HG03066 (cell line): ENCODE measurements around the gene SERPINH1.

ENCODE experiments used
- ATAC-seq: cut with Tn5 transposase; IDR thresholded peaks from one replicate; pipeline ENCODE4 v1.9.1; 2021; ENCODE audit warnings: low read depth; ENCODE audit not compliant: unreplicated experiment

SERPINH1 gene

DNA sequence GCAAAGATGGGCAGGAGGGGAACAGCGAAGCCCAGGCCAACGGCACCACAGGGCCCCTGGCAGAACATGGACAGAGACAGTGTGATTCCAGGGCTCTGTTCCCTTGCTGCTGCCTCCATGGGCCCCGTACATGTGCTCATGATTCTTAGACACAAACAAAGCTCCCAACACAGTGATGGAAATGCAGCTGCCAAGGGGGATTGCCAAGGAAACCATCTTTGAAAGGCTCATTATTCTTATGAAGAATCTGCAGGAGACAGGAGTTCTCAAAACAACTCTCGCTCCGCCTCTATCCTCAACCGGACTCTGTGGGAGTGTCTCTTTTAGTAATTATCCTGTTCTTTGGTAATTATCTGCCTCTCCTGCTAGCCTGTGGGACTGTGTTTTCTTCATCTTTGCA is 32.2 kb downstream of the SERPINH1 start:
- ATAC-seq, result no peak

GRCh38 chr11:75595429-75595828 is 33.4 kb downstream of the SERPINH1 start:
- ATAC-seq, result no peak

- ATAC-seq, result no peak
Observed at GRCh38 chr11:75596914-75597313, 34.9 kb downstream of the SERPINH1 start.

- no peak for ATAC-seq
Observed at GRCh38 chr11:75597636-75598035, 35.6 kb downstream of the SERPINH1 start.

DNA sequence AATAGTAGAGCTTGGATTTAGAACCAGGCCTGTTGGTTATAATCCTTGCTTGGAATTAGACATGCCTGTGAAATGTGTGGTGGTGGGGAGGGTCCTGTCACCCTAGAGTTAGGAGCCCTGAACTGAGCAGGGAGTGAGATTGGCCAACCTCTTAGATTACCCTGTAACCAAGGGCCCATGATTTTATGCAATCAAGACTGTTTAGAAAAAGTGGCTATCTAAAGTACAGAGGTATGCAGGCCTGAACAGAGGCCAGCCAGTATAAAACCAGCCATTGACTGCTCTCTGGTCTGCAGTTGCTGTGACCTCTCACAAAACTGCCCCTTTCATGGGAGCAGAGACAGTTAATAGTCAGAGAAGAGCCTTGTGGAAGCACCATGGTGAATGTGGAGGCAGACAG is 36.2 kb downstream of the SERPINH1 start:
- ATAC-seq, result no peak

- ATAC-seq, result no peak
Observed at GRCh38 chr11:75598900-75599299, 36.8 kb downstream of the SERPINH1 start.

DNA sequence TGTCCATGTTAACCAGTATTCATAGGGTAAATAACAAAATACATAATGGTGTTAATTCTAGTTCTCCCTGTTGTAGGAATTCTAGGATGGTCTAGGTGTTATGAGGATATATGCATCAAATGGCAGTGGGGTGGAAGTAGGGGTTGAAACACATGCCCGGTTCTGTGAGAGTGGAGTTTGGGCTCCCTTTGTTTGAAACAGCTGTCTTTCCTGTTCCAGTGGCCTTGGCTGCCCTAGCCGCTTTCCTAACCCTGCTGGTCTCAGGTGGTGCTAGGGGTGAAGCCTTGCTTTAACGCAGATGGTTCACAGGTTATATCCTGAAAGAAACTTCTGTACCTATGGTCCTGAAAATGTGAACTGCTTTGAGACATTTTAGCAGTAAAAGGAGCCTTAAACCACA is 38.3 kb downstream of the SERPINH1 start:
- ATAC-seq, result no peak

DNA sequence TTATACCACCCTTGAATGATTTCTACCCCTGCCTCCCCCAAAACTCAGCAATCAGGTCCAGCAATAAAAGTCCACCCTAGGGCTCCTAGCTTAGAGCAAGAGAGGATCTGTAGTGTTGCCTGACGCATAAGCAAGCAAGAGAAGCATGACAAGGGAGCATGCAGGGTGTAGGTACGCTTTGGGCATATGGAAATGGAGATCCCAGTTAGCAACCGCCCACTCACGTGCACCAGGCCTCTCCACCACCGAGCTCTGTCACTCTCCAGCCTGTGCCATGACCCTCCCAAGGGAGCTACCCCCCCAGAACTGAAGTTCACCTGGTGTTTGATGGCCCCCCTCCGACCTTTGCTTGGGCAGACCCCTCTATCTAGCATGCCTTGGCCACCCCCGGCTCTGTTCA is 39.4 kb downstream of the SERPINH1 start:
- no peak for ATAC-seq

- ATAC-seq, result no peak
Observed at GRCh38 chr11:75602951-75603350, 40.9 kb downstream of the SERPINH1 start.

DNA sequence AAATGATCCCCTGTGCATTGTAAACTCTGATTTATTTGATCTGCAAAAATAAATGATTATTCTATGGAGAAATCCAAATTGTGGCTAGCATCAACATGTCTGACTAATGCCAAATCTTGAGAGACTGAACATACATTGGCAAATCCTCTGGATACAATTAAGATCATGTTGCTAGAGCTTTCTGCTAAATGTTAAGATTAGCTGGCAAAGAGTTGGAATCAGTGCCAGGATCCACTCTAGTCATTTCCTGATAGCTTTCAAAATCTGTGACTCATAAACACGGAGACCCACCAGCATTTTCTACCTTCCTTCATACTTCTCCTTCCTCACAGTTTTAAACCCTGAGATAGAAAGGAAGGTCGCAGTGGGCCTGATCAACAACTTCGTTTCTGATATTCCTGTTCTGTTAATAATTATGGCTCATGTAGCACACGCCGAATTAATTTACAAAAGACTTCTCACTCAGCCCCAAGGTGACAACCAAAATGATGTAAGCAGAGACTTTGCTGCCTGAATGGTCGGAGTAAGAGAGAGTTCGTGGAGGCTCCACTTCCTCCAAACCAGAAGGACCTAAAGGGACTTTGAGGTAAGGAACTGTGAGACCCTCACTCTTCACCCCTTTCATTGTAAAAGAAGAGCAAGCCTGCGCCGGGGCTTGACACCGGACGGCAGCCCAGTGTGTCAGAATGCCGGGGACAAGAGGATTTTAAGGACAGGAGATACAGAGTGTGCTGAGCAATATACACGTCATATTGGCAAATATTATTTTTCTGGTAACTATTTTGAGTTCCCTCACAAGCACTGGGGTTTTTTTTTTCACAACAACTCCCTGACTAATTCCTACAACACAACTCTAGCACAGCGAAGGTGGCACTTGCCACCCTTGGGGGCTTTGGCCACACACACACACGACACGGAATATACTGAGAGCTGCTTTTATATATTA is 42.0 kb downstream of the SERPINH1 start:
- no peak for ATAC-seq

GRCh38 chr11:75606099-75606498 is 44.0 kb downstream of the SERPINH1 start:
- ATAC-seq, result no peak

DNA sequence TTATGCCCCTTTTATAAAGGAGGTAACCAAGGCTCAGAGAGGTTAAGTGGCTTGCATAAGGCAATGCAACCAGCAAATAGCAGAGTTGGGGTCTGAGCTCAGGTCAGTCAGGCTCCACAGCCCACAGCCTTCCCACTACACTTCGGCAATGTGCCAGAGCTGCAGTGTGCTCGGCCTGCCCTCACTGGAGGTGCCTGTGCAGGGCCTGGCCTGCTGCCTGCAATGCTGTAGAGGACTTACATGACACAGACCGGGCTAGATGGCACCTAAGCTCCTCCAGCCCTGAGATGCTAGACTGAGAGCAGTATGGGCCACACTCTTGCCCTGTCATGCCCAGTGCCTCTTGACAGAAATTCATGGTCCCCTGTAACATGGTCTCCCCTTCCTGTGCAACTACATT is 49.8 kb downstream of the SERPINH1 start:
- ATAC-seq, result no peak

DNA sequence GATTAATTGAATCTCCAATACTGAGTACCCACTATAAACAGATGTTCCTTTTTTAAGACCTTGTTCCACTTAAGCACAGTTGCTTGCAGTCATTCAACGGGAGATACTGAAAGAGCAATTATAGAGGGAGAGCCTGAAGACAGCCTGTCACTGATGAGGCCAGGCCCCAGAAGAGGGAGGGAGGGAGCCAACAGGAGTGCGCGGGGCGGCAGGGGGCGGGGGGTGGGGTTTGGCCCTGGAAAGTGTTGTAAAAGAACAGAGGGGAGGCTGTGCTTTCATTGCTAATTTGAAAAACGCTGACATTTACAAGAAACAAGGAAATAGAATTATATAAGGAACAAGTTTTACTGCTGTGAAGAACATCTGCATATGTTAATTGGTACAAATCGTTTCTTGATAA is 53.7 kb downstream of the SERPINH1 start:
- ATAC-seq, result no peak

- no peak for ATAC-seq
Observed at GRCh38 chr11:75616281-75616680, 54.2 kb downstream of the SERPINH1 start.
